ENCODE data around the gene ABO. TPM values are rescaled to one million over a fixed set of nuclear protein-coding genes. Genes with fewer than 3 reads are reported as not detected.

Gene ABO
- total and polyA plus RNA-seq, 4 donors = 0.08 to 0.75 (median 0.10) TPM; not detected in 1

GRCh38 chr9:133276923-133277322, 1.9 kb upstream of the ABO start:
- 84% methylated on average over 9 of the region's 9 CpGs for WGBS
- no peak for DNase-seq (ENCODE audit: low spot score)
- no peaks in the 10 kb centered on the region for H3K36me3 ChIP-seq (ENCODE audit: control insufficient read depth in 4 of 4, insufficient read depth in 3 of 4, low read depth in 1 of 4, low read length in 3 of 4)
- no peak overlapping the region for H3K9ac ChIP-seq (ENCODE audit: low read depth in 1 of 2, low read length in 2 of 2)
- no peak overlapping the region for H3K4me3 ChIP-seq (ENCODE audit: low read depth in 1 of 3, low read length in 3 of 3)
- no peak overlapping the region for H3K27ac ChIP-seq (ENCODE audit: low read depth in 1 of 2, low read length in 2 of 2)
- no peaks in the 10 kb centered on the region for H3K9me3 ChIP-seq (ENCODE audit: control insufficient read depth in 4 of 4, low read length in 3 of 4)
- peaks cover 0 to 8% (median 2%) of the 10 kb centered on the region in 4 donors for H3K27me3 ChIP-seq (ENCODE audit: control insufficient read depth in 4 of 4, insufficient read depth in 4 of 4, low read length in 3 of 4)
- H3K4me1 ChIP-seq (ENCODE audit: control insufficient read depth in 4 of 4, insufficient read depth in 4 of 4, low read length in 3 of 4) = peaks cover 0 to 5% (median 1%) of the 10 kb centered on the region in 4 donors
- TF ChIP-seq RAD21 (IDR thresholded peaks at IDR 0.05) (no peak), YY1 (IDR thresholded peaks at IDR 0.05) (no peak), TAF1 (conservative IDR thresholded peaks at IDR 0.05) (no peak), SP1 (IDR thresholded peaks at IDR 0.05) (no peak), JUND (IDR thresholded peaks at IDR 0.05) (no peak), REST (IDR thresholded peaks at IDR 0.05) (no peak), NR2F2 (IDR thresholded peaks at IDR 0.05) (no peak), FOXA2 (IDR thresholded peaks at IDR 0.05) (no peak), EGR1 (IDR thresholded peaks at IDR 0.05; ENCODE audit: low read depth in 2 of 2) (no peak)
- TF ChIP-seq, protein P1, sequence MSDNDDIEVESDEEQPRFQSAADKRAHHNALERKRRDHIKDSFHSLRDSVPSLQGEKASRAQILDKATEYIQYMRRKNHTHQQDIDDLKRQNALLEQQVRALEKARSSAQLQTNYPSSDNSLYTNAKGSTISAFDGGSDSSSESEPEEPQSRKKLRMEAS (IDR thresholded peaks at IDR 0.05) = no peak

DNA sequence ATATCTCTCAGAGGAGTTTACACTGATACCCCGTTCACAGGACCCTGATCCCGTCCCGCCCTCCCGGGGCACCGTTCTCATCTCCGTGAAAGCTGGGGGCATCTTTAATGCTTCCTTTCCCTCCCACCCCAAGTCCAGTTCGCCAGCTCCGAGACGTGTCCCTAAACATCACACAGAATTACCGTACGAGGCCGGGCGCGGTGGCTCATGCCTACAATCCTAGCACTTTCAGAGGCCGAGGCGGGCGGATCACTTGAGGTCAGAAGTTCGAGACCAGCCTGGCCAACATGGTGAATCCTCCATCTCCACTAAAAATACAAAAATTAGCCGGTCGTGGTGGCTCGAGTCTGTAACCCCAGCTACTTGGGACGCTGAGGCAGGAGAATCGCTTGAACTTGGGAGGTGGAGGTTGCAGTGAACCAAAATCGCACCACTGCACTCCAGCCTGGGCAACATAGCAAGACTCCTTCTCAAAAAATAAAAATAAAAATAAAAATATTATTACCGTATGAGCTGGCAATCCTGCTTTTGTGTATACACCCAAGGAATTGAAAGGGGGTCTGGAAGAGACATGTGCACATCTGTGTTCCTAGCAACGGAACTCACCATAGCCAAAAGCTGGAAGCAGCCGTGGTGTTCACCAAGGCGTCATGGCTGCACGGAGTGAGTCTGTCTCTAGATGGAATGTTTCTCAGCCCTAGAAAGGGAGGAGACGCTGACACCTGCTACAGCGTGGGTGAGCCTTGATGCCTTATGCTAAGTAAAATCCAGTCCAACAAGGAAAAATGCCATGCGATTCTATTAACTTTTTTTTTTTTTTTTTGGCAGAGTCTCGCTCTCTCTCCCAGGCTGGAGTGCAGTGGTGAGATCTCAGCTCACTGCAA, 1.2 kb upstream of the ABO start:
- WGBS = 54% methylated on average over 33 of the region's 33 CpGs
- no peak overlapping the region for H3K27ac ChIP-seq (ENCODE audit: low read depth in 1 of 2, low read length in 2 of 2)
- DNase-seq (ENCODE audit: low spot score) = no peak
- peaks cover 0 to 5% (median 1%) of the 10 kb centered on the region in 4 donors for H3K4me1 ChIP-seq (ENCODE audit: control insufficient read depth in 4 of 4, insufficient read depth in 4 of 4, low read length in 3 of 4)
- H3K9ac ChIP-seq (ENCODE audit: low read depth in 1 of 2, low read length in 2 of 2) = no peak overlapping the region
- peak overlapping the region in 1 of 3 donors; percentile 26 for H3K4me3 ChIP-seq (ENCODE audit: low read depth in 1 of 3, low read length in 3 of 3)
- TF ChIP-seq JUND (IDR thresholded peaks at IDR 0.05) (no peak), GABPA (IDR thresholded peaks at IDR 0.05 in 1 of 2, conservative IDR thresholded peaks at IDR 0.05 in 1 of 2) (no peak), SP1 (IDR thresholded peaks at IDR 0.05) (no peak), RAD21 (IDR thresholded peaks at IDR 0.05) (no peak), EGR1 (IDR thresholded peaks at IDR 0.05; ENCODE audit: low read depth in 2 of 2) (no peak)
- TF ChIP-seq, protein P2, sequence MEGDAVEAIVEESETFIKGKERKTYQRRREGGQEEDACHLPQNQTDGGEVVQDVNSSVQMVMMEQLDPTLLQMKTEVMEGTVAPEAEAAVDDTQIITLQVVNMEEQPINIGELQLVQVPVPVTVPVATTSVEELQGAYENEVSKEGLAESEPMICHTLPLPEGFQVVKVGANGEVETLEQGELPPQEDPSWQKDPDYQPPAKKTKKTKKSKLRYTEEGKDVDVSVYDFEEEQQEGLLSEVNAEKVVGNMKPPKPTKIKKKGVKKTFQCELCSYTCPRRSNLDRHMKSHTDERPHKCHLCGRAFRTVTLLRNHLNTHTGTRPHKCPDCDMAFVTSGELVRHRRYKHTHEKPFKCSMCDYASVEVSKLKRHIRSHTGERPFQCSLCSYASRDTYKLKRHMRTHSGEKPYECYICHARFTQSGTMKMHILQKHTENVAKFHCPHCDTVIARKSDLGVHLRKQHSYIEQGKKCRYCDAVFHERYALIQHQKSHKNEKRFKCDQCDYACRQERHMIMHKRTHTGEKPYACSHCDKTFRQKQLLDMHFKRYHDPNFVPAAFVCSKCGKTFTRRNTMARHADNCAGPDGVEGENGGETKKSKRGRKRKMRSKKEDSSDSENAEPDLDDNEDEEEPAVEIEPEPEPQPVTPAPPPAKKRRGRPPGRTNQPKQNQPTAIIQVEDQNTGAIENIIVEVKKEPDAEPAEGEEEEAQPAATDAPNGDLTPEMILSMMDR (IDR thresholded peaks at IDR 0.05; ENCODE audit: low read depth, low read length, missing input control) = no peak
- no peaks in the 10 kb centered on the region for H3K9me3 ChIP-seq (ENCODE audit: control insufficient read depth in 4 of 4, low read length in 3 of 4)
- no peaks in the 10 kb centered on the region for H3K36me3 ChIP-seq (ENCODE audit: control insufficient read depth in 4 of 4, insufficient read depth in 3 of 4, low read depth in 1 of 4, low read length in 3 of 4)
- peaks cover 0 to 8% (median 3%) of the 10 kb centered on the region in 4 donors for H3K27me3 ChIP-seq (ENCODE audit: control insufficient read depth in 4 of 4, insufficient read depth in 4 of 4, low read length in 3 of 4)
